AG09309 (cell line): ENCODE data around the gene LARGE1.

ENCODE experiments used
- DNase-seq: peaks from one replicate; pipeline ENCODE4 v3.0.0-alpha.2; 2010; ENCODE audit warnings: low read depth
- H3K4me3 ChIP-seq: 2 replicates; pipeline ENCODE4 v1.5.1; 2011; ENCODE audit warnings: mild to moderate bottlenecking, low read depth, low read length, moderate library complexity; ENCODE audit not compliant: control insufficient read depth
- CTCF ChIP-seq: IDR thresholded peaks from 2 replicates; pipeline ENCODE4 v1.5.1; 2011; ENCODE audit warnings: mild to moderate bottlenecking, low read depth, low read length, inconsistent platforms; ENCODE audit not compliant: insufficient read depth, control insufficient read depth; ENCODE audit errors: missing control alignments

Gene LARGE1

GRCh38 chr22:33650244-33650643, 270.0 kb downstream of the LARGE1 start:
- TF ChIP-seq CTCF = no peak
- H3K4me3 ChIP-seq = no peak overlapping the region
- no peak for DNase-seq

- no peak overlapping the region for H3K4me3 ChIP-seq
- DNase-seq = no peak
- TF ChIP-seq CTCF = no peak
Observed at GRCh38 chr22:33648478-33648877, 271.8 kb downstream of the LARGE1 start.

GRCh38 chr22:33640900-33641299, 279.4 kb downstream of the LARGE1 start:
- no peak overlapping the region for H3K4me3 ChIP-seq
- DNase-seq = no peak
- no peak for TF ChIP-seq CTCF

GRCh38 chr22:33639588-33640254, 280.6 kb downstream of the LARGE1 start:
- no peak for DNase-seq
- no peak overlapping the region for H3K4me3 ChIP-seq
- no peak for TF ChIP-seq CTCF

- no peak for TF ChIP-seq CTCF
- no peak overlapping the region for H3K4me3 ChIP-seq
- DNase-seq = no peak
Observed at GRCh38 chr22:33635766-33636165, 284.5 kb downstream of the LARGE1 start.

- DNase-seq = no peak
- no peak overlapping the region for H3K4me3 ChIP-seq
- TF ChIP-seq CTCF = no peak
Observed at GRCh38 chr22:33631777-33632176, 288.5 kb downstream of the LARGE1 start.
